Tibial nerve (tissue), 4 donors: ENCODE results near the gene CEP44. TPM values are rescaled to one million over a fixed set of nuclear protein-coding genes. Genes with fewer than 3 reads are reported as not detected.

Experiments used
- DNase-seq, 2 donors: peaks; one replicate each; pipeline ENCODE4 v3.0.0-alpha.2; 2019; ENCODE audit warnings: low spot score in 2 of 2
- H3K27ac ChIP-seq, 4 donors: fragments of 200-600 bp; sonication (generic) in 3 of 4; one replicate each; pipeline ENCODE4 v1.5.1; 2017 to 2019; ENCODE audit warnings: mild to moderate bottlenecking in 1 of 4
- H3K27me3 ChIP-seq, 2 donors: fragments of 200-600 bp; sonication (generic) in 1 of 2; one replicate each; pipeline versions ENCODE4 v1.5.1 to v1.6.0; 2017 to 2019
- H3K36me3 ChIP-seq, 3 donors: fragments of 200-600 bp; sonication (generic); one replicate each; pipeline ENCODE4 v1.5.1; 2018 to 2019
- H3K4me1 ChIP-seq, 4 donors: fragments of 200-600 bp; sonication (generic) in 3 of 4; one replicate each; pipeline ENCODE4 v1.5.1; 2017 to 2019
- H3K4me3 ChIP-seq, 4 donors: fragments of 200-600 bp; sonication (generic) in 3 of 4; one replicate each; pipeline ENCODE4 v1.5.1; 2017 to 2019; ENCODE audit warnings: mild to moderate bottlenecking in 1 of 4, moderate library complexity in 1 of 4
- H3K9me3 ChIP-seq, 4 donors: fragments of 200-600 bp; sonication (generic) in 3 of 4; one replicate each; pipeline ENCODE4 v1.5.1; 2017 to 2019
- EP300 ChIP-seq, 2 donors: sonication (generic); formaldehyde crosslinking; IDR thresholded peaks; one replicate each; pipeline ENCODE4 v1.6.1; 2017; ENCODE audit warnings: antibody characterized with exemption in 2 of 2, mild to moderate bottlenecking in 1 of 2
- POLR2A ChIP-seq, 2 donors: fragments of 450-650 bp; IDR thresholded peaks; one replicate each; pipeline ENCODE4 v1.6.1; 2017; ENCODE audit warnings: antibody characterized with exemption in 2 of 2, mild to moderate bottlenecking in 2 of 2, moderate library complexity in 2 of 2
- WGBS, 2 donors: methylation state at CpG; one replicate each; pipeline ENCODE4 v1.1.5; 2018; 5-methylcytosine and 5-hydroxymethylcytosine counted together
- total RNA-seq, 4 donors: library from RNA; depleted of rRNA; stranded (reverse); fragments of >200 nt; gene quantifications; one replicate each; pipeline ENCODE4 v1.1.0, GENCODE V29; 2016
- TF ChIP-seq, protein P1 (sequence below), 5 experiments: fragments of 200-600 bp in 3 of 5; fragments of 450-650 bp in 2 of 5; sonication (generic) in 3 of 5; IDR thresholded peaks; one replicate each; pipeline ENCODE4 v1.5.1; 2016 to 2019; ENCODE audit warnings: antibody characterized with exemption in 5 of 5, mild to moderate bottlenecking in 3 of 5, moderate library complexity in 2 of 5

CEP44 gene
- total RNA-seq, 4 donors from 2014 or later, result 16.7 to 27.4 (median 21.5) TPM

GRCh38 chr4:174332741-174333493 is 49.2 kb downstream of the CEP44 start:
- 73 to 79% methylated on average over 4 of the region's 4 CpGs for WGBS, 2 donors
- Histone ChIP-seq H3K27me3 (no peaks in the 10 kb centered on the region), H3K4me3 (no peak overlapping the region), H3K27ac (no peak overlapping the region), H3K4me1 (no peaks in the 10 kb centered on the region), H3K36me3 (peaks cover 0 to 10% (median 0%) of the 10 kb centered on the region in 3 donors), H3K9me3 (no peaks in the 10 kb centered on the region)
- TF ChIP-seq, protein P1, sequence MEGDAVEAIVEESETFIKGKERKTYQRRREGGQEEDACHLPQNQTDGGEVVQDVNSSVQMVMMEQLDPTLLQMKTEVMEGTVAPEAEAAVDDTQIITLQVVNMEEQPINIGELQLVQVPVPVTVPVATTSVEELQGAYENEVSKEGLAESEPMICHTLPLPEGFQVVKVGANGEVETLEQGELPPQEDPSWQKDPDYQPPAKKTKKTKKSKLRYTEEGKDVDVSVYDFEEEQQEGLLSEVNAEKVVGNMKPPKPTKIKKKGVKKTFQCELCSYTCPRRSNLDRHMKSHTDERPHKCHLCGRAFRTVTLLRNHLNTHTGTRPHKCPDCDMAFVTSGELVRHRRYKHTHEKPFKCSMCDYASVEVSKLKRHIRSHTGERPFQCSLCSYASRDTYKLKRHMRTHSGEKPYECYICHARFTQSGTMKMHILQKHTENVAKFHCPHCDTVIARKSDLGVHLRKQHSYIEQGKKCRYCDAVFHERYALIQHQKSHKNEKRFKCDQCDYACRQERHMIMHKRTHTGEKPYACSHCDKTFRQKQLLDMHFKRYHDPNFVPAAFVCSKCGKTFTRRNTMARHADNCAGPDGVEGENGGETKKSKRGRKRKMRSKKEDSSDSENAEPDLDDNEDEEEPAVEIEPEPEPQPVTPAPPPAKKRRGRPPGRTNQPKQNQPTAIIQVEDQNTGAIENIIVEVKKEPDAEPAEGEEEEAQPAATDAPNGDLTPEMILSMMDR (IDR thresholded peaks at IDR 0.05), result no peak
- TF ChIP-seq EP300 (IDR thresholded peaks at IDR 0.05) (no peak), POLR2A (IDR thresholded peaks at IDR 0.05) (no peak)
- DNase-seq, result no peak

DNA sequence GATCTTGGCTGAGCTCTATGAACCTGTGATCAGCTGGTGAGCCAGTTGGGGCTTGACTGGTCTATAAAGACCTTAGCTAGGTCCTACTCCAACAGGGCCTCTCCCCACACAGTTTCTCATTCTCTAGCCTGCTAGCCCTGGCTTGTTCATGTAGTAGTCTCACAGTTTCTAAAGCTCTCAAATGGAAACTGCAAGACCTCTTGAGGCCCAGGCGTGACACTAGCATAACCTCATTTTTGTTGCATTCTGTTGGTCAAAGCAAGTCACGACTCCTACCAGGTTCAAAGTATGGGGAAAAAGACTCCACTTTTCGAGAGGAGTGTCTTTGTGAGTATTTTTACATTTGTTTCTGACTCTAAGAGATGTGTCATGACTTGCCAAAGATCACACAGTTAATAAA is 50.9 kb downstream of the CEP44 start:
- Histone ChIP-seq H3K27me3 (no peaks in the 10 kb centered on the region), H3K4me1 (no peaks in the 10 kb centered on the region), H3K4me3 (no peak overlapping the region), H3K27ac (no peak overlapping the region), H3K9me3 (no peaks in the 10 kb centered on the region), H3K36me3 (peaks cover 0 to 10% (median 0%) of the 10 kb centered on the region in 3 donors)
- 61 to 77% methylated on average over 3 of the region's 3 CpGs for WGBS, 2 donors
- no peak for TF ChIP-seq POLR2A (IDR thresholded peaks at IDR 0.05)
- TF ChIP-seq, protein P1 (IDR thresholded peaks at IDR 0.05), result no peak
- TF ChIP-seq EP300 (IDR thresholded peaks at IDR 0.05), result no peak
- no peak for DNase-seq

DNA sequence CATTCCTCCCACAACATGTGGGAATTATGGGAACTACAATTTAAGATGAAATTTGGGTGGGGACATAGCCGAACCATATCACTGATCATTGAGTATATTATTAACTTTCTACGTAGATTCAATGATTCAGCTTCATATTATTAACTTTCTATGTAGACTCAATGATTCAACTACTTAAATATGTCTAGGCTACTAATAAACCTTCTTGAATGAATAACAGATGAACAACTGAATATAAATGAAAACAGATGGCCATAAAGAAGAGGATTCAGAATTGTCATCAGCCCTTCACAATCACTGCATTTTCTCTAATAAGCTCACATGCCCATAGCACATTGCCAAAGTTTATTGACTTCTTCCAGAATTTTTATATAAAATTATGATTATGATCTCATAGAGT is 57.0 kb downstream of the CEP44 start:
- H3K9me3 ChIP-seq, result peaks cover 0 to 3% (median 0%) of the 10 kb centered on the region in 4 donors
- 78 to 81% methylated on average over 2 of the region's 2 CpGs for WGBS, 2 donors
- H3K27ac ChIP-seq, result no peak overlapping the region
- no peaks in the 10 kb centered on the region for H3K27me3 ChIP-seq
- H3K4me3 ChIP-seq, result no peak overlapping the region
- H3K36me3 ChIP-seq, result no peaks in the 10 kb centered on the region
- DNase-seq, result no peak
- no peaks in the 10 kb centered on the region for H3K4me1 ChIP-seq
- TF ChIP-seq EP300 (IDR thresholded peaks at IDR 0.05) (no peak), POLR2A (IDR thresholded peaks at IDR 0.05) (no peak)
- TF ChIP-seq, protein P1 (IDR thresholded peaks at IDR 0.05), result no peak

DNA sequence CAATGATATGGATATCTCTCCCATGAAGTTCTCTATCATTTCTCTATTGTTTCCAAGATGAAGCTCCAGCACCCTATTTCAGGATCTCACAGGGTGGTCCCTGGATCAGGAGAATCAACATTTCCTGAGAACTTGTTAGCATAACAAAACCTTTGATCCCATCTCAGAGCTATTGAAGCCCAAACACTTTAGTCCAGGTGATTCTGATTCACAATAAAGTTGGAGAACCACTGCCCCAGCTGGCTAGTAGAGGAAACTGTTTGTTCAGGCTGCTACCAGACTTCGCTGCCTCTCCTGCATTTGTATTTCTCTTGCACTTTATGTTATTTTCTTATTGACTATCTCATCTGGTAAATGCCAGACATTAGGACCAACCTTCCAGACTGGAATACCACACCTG is 65.4 kb downstream of the CEP44 start:
- WGBS, 2 donors, result 91 to 95% methylated on average over 1 of the region's 1 CpG
- peaks cover 0 to 3% (median 0%) of the 10 kb centered on the region in 4 donors for H3K9me3 ChIP-seq
- H3K36me3 ChIP-seq, result peaks cover 0 to 7% (median 0%) of the 10 kb centered on the region in 3 donors
- H3K4me3 ChIP-seq, result no peak overlapping the region
- no peaks in the 10 kb centered on the region for H3K27me3 ChIP-seq
- no peak for DNase-seq
- no peak overlapping the region for H3K27ac ChIP-seq
- H3K4me1 ChIP-seq, result no peaks in the 10 kb centered on the region
- no peak for TF ChIP-seq POLR2A (IDR thresholded peaks at IDR 0.05)
- no peak for TF ChIP-seq EP300 (IDR thresholded peaks at IDR 0.05)
- TF ChIP-seq, protein P1 (IDR thresholded peaks at IDR 0.05), result no peak

GRCh38 chr4:174352061-174352819 is 68.5 kb downstream of the CEP44 start:
- peaks cover 0 to 7% (median 0%) of the 10 kb centered on the region in 3 donors for H3K36me3 ChIP-seq
- TF ChIP-seq, protein P1 (IDR thresholded peaks at IDR 0.05), result no peak
- no peak for TF ChIP-seq EP300 (IDR thresholded peaks at IDR 0.05)
- no peak for TF ChIP-seq POLR2A (IDR thresholded peaks at IDR 0.05)
- no peak for DNase-seq
- H3K4me3 ChIP-seq, result no peak overlapping the region
- WGBS, 2 donors, result 59 to 60% methylated on average over 5 of the region's 5 CpGs
- H3K9me3 ChIP-seq, result no peaks in the 10 kb centered on the region
- no peaks in the 10 kb centered on the region for H3K4me1 ChIP-seq
- no peak overlapping the region for H3K27ac ChIP-seq
- no peaks in the 10 kb centered on the region for H3K27me3 ChIP-seq
